ENCODE results near the gene RIC8B. TPM values are rescaled to one million over a fixed set of nuclear protein-coding genes. Genes with fewer than 3 reads are reported as not detected.

Gene RIC8B
- total RNA-seq, 4 donors from 2014 or later: 10.5 to 19.5 (median 16.6) TPM

DNA sequence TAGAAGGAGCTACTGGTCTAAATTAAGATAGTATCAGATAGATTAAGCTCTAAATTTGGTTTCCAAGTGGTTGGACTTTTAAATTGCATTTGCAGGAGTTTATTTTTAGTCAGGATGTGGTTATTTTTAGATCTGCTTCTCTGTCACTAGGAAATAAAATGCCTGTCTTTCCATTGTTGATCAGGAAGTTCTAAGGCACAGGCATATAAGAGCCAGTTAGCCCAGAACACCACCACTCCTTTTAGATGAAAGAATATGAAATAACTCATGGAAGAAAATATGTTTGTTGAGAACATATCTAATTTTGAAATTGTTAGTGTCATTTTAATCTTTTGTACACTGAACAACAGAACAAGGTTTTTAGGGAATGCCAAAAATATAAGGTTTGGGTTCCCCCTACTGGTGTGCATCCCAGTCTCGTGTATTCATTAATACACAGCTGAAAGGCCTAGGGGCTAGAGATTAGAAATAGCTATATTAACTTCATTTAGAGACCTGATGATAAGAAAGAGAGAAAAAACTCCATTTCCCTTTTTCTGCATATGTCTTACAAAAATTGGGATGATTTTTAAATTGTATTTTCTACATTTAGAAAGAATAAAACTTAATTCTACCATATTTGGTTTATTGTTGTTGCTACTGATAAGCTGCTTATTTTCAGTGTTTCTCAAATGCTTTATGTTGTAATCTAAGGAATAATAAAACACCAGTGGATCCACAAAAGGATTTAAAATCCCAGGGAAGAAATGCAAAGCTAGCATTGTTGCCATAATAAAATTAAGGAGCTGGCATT lies 67.2 kb downstream of the RIC8B start:
- no peaks in the 10 kb centered on the region for H3K27me3 ChIP-seq
- intact Hi-C loops (cut with DNase I; ENCODE audit: low total_unique reads): loop anchor here (10.0 kb wide), 1 partner anchor 457 kb away; no protein-coding TSS in a partner anchor
- peak overlapping the region; percentile 2 to 46 (median 24) for H3K27ac ChIP-seq
- H3K9me3 ChIP-seq: no peaks in the 10 kb centered on the region
- peaks cover 0 to 13% (median 5%) of the 10 kb centered on the region in 4 donors for H3K36me3 ChIP-seq
- TF ChIP-seq, protein P1, sequence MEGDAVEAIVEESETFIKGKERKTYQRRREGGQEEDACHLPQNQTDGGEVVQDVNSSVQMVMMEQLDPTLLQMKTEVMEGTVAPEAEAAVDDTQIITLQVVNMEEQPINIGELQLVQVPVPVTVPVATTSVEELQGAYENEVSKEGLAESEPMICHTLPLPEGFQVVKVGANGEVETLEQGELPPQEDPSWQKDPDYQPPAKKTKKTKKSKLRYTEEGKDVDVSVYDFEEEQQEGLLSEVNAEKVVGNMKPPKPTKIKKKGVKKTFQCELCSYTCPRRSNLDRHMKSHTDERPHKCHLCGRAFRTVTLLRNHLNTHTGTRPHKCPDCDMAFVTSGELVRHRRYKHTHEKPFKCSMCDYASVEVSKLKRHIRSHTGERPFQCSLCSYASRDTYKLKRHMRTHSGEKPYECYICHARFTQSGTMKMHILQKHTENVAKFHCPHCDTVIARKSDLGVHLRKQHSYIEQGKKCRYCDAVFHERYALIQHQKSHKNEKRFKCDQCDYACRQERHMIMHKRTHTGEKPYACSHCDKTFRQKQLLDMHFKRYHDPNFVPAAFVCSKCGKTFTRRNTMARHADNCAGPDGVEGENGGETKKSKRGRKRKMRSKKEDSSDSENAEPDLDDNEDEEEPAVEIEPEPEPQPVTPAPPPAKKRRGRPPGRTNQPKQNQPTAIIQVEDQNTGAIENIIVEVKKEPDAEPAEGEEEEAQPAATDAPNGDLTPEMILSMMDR (IDR thresholded peaks at IDR 0.05): peak; percentile 55 to 61 (median 55)
- TF ChIP-seq EP300 (IDR thresholded peaks at IDR 0.05; ENCODE audit: low read depth): no peak
- TF ChIP-seq POLR2A (IDR thresholded peaks at IDR 0.05): no peak
- no peak for TF ChIP-seq POLR2AphosphoS5 (IDR thresholded peaks at IDR 0.05)
- H3K4me3 ChIP-seq: no peak overlapping the region
- peak; percentile 29 for DNase-seq
- H3K4me1 ChIP-seq: peaks cover 19 to 38% (median 25%) of the 10 kb centered on the region in 4 donors
- in situ Hi-C loops (cut with MboI; ENCODE audit: low pct_ligation_motif_present in 1 of 4, low pct_unique_long_range_greater_than_20kb in 1 of 4, low sequenced_read_pairs in 3 of 4): loop anchor here in 2 of 4 donors (10.0 to 25.0 kb wide), 2 partner anchors 454 to 457 kb away; no protein-coding TSS in a partner anchor
- 11 to 13% methylated on average over 1 of the region's 1 CpG for WGBS, 2 donors (ENCODE audit: low coverage in 1 of 2)

DNA sequence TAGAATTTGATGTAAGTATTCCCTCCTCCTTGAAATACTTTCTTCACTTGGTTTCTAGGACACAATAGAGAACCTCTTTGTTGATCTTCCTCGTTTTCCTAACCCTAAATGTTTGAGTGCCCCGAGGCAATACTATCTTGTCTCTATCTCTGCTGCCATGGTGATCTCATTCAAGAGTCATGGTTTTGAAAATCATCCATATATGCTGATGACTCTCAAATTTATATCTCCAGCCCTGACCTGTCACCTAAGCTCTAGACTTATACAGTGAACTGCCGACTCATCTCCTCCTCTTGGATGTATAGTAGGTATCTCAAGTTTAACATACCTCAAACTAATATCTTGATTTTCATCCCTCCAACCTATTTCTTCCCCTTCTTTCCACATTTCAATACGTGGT lies 71.4 kb downstream of the RIC8B start:
- intact Hi-C loops (cut with DNase I; ENCODE audit: low total_unique reads): loop anchor here (10.0 kb wide), 1 partner anchor 461 kb away; no protein-coding TSS in a partner anchor
- WGBS, 2 donors (ENCODE audit: low coverage in 1 of 2): 87 to 90% methylated on average over 4 of the region's 4 CpGs
- in situ Hi-C loops (cut with MboI; ENCODE audit: low pct_ligation_motif_present in 1 of 4, low pct_unique_long_range_greater_than_20kb in 1 of 4, low sequenced_read_pairs in 3 of 4): loop anchor here in 2 of 4 donors (10.0 to 25.0 kb wide), 2 partner anchors 459 to 461 kb away; no protein-coding TSS in a partner anchor

DNA sequence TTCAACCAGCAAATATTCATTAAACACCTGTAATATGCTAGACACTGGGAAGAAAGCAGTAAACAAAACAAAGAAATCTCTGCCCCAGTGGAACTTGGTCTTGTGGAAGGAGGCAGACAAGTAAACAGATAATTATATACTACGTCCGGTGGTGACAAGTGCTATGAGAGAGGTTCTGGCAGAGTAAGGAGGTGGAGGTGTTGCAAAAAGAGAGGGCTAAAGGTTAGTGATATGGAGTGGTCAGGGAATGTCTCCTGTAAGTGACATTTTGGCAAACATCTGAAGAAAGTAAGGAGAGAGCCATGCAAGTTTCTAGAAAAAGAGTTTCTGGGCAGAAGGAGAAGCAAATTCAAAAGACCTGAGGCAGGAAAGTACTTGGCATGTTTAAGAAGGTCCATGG lies 73.4 kb downstream of the RIC8B start:
- no peak for DNase-seq
- TF ChIP-seq POLR2A (IDR thresholded peaks at IDR 0.05) (no peak), POLR2AphosphoS5 (IDR thresholded peaks at IDR 0.05) (no peak), EP300 (IDR thresholded peaks at IDR 0.05; ENCODE audit: low read depth) (no peak)
- TF ChIP-seq, protein P1 (IDR thresholded peaks at IDR 0.05): no peak
- H3K36me3 ChIP-seq: peaks cover 0 to 9% (median 3%) of the 10 kb centered on the region in 4 donors
- H3K4me3 ChIP-seq: no peak overlapping the region
- no peaks in the 10 kb centered on the region for H3K4me1 ChIP-seq
- H3K9me3 ChIP-seq: no peaks in the 10 kb centered on the region
- H3K27me3 ChIP-seq: no peaks in the 10 kb centered on the region
- in situ Hi-C loops (cut with MboI; ENCODE audit: low pct_ligation_motif_present in 1 of 4, low pct_unique_long_range_greater_than_20kb in 1 of 4, low sequenced_read_pairs in 3 of 4) (loop anchor here in 2 of 4 donors (10.0 to 25.0 kb wide), 2 partner anchors 461 to 463 kb away; no protein-coding TSS in a partner anchor), intact Hi-C loops (cut with DNase I; ENCODE audit: low total_unique reads) (loop anchor here (10.0 kb wide), 1 partner anchor 463 kb away; no protein-coding TSS in a partner anchor)
- WGBS, 2 donors (ENCODE audit: low coverage in 1 of 2): 94 to 100% methylated on average over 2 of the region's 2 CpGs
- H3K27ac ChIP-seq: no peak overlapping the region

More for the DNA sequence above, 71.4 kb downstream of the RIC8B start:
- Histone ChIP-seq H3K27ac (no peak overlapping the region), H3K4me1 (peaks cover 4 to 13% (median 8%) of the 10 kb centered on the region in 4 donors), H3K36me3 (peaks cover 0 to 13% (median 5%) of the 10 kb centered on the region in 4 donors), H3K4me3 (no peak overlapping the region), H3K27me3 (no peaks in the 10 kb centered on the region), H3K9me3 (no peaks in the 10 kb centered on the region)
- DNase-seq: no peak
- TF ChIP-seq POLR2A (IDR thresholded peaks at IDR 0.05) (no peak), POLR2AphosphoS5 (IDR thresholded peaks at IDR 0.05) (no peak), EP300 (IDR thresholded peaks at IDR 0.05; ENCODE audit: low read depth) (no peak)
- TF ChIP-seq, protein P1 (IDR thresholded peaks at IDR 0.05): no peak

DNA sequence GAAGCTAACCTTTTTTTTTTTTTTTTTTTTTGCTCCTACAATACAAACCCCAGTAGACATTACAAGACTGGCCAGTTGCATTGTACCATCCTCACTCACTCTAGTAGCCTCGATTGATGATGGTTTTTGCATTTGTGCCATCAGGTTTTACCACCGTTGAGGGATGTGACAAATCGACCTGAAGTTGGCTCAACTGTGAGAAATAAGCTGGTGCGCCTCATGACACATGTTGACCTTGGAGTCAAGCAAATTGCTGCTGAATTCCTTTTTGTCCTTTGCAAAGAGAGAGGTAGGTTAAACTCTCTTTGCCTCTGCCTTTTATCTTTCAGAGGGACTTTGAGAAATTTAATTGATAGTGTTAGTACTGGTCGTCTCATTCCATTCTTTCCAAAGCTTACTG lies 76.8 kb downstream of the RIC8B start:
- 76 to 86% methylated on average over 5 of the region's 5 CpGs for WGBS, 2 donors (ENCODE audit: low coverage in 1 of 2)
- Histone ChIP-seq H3K4me1 (peaks cover 0 to 16% (median 0%) of the 10 kb centered on the region in 4 donors), H3K9me3 (no peaks in the 10 kb centered on the region), H3K4me3 (no peak overlapping the region), H3K27ac (no peak overlapping the region), H3K36me3 (peaks cover 0 to 2% (median 0%) of the 10 kb centered on the region in 4 donors), H3K27me3 (no peaks in the 10 kb centered on the region)
- in situ Hi-C loops (cut with MboI; ENCODE audit: low pct_ligation_motif_present in 1 of 4, low pct_unique_long_range_greater_than_20kb in 1 of 4, low sequenced_read_pairs in 3 of 4): no loop called here
- TF ChIP-seq POLR2AphosphoS5 (IDR thresholded peaks at IDR 0.05) (no peak), EP300 (IDR thresholded peaks at IDR 0.05; ENCODE audit: low read depth) (no peak)
- intact Hi-C loops (cut with DNase I; ENCODE audit: low total_unique reads): loop anchor here (10.0 kb wide), 1 partner anchor 753 kb away; no protein-coding TSS in a partner anchor
- DNase-seq: no peak

Measured in transverse colon (tissue), 4 donors.